ENCODE results near the gene HOPX.
"Not testable (repeated sequence)": the region's sequence is repeated elsewhere in the genome, so short reads cannot be mapped to it uniquely, and the experiment has no call there.

The HOPX gene

GRCh38 chr4:56686537-56687231 is 5.6 kb upstream of the HOPX start:
- DNase-seq: no peak

- no peak for DNase-seq
Observed at GRCh38 chr4:56684320-56685050, 3.4 kb upstream of the HOPX start.

GRCh38 chr4:56683455-56683854 is 2.4 kb upstream of the HOPX start:
- no peak for DNase-seq

GRCh38 chr4:56681853-56682525 is 893 bp upstream of the HOPX start:
- DNase-seq: no peak

- no peak for DNase-seq
Observed at GRCh38 chr4:56680266-56680665, 830 bp downstream of the HOPX start.

GRCh38 chr4:56677711-56678110 is 3.4 kb downstream of the HOPX start:
- no peak for DNase-seq

GRCh38 chr4:56674984-56675383 is 6.1 kb downstream of the HOPX start:
- no peak for DNase-seq

- DNase-seq: no peak
Observed at GRCh38 chr4:56671860-56672259, 9.2 kb downstream of the HOPX start.

GRCh38 chr4:56671373-56671772 is 9.7 kb downstream of the HOPX start:
- DNase-seq: no peak

GRCh38 chr4:56668267-56668666 is 12.8 kb downstream of the HOPX start:
- DNase-seq: no peak

- not testable (repeated sequence) for DNase-seq
Observed at GRCh38 chr4:56667396-56667795, 13.7 kb downstream of the HOPX start.

- no peak for DNase-seq
Observed at GRCh38 chr4:56666279-56666678, 14.8 kb downstream of the HOPX start.

- no peak for DNase-seq
Observed at GRCh38 chr4:56665781-56666180, 15.3 kb downstream of the HOPX start.

GRCh38 chr4:56662782-56663468 is 18.2 kb downstream of the HOPX start:
- no peak for DNase-seq

- DNase-seq: no peak
Observed at GRCh38 chr4:56659946-56660345, 21.1 kb downstream of the HOPX start.

GRCh38 chr4:56658528-56658927 is 22.6 kb downstream of the HOPX start:
- DNase-seq: no peak

GRCh38 chr4:56657818-56658217 is 23.3 kb downstream of the HOPX start:
- DNase-seq: no peak

- no peak for DNase-seq
Observed at GRCh38 chr4:56657128-56657527, 24.0 kb downstream of the HOPX start.

- DNase-seq: no peak
Observed at GRCh38 chr4:56656346-56656643, 24.8 kb downstream of the HOPX start.

GRCh38 chr4:56655627-56656345 is 25.3 kb downstream of the HOPX start:
- peak; percentile 83 for DNase-seq

- peak; percentile 78 for DNase-seq
Observed at GRCh38 chr4:56655209-56655626, 25.9 kb downstream of the HOPX start.

- no peak for DNase-seq
Observed at GRCh38 chr4:56654238-56654632, 26.9 kb downstream of the HOPX start.
